Activated naive CD8-positive, alpha-beta T cell treated with anti-CD3 and anti-CD28 coated beads for 36 hours (primary cell): ENCODE measurements around the gene METAP2. TPM values are rescaled to one million over a fixed set of nuclear protein-coding genes. Genes with fewer than 3 reads are reported as not detected.
"Not testable (repeated sequence)": the region's sequence is repeated elsewhere in the genome, so short reads cannot be mapped to it uniquely, and the experiment has no call there.

ENCODE experiments used
- DNase-seq: peaks from one replicate; pipeline ENCODE4 v3.0.0; 2021
- H3K27ac Mint-ChIP-seq: one replicate; pipeline ENCODE4 v1.8.0; 2022; ENCODE audit warnings: mild to moderate bottlenecking, moderate library complexity, mixed read lengths
- H3K27me3 Mint-ChIP-seq: one replicate; pipeline ENCODE4 v1.8.0; 2022; ENCODE audit warnings: mild to moderate bottlenecking, mixed read lengths
- H3K36me3 Mint-ChIP-seq: one replicate; pipeline ENCODE4 v1.8.0; 2021; ENCODE audit warnings: mild to moderate bottlenecking, mixed read lengths
- H3K4me1 Mint-ChIP-seq: one replicate; pipeline ENCODE4 v1.8.0; 2021; ENCODE audit warnings: mixed read lengths
- H3K4me3 Mint-ChIP-seq: one replicate; pipeline ENCODE4 v1.8.0; 2022; ENCODE audit warnings: mild to moderate bottlenecking, moderate library complexity, mixed read lengths
- H3K9me3 Mint-ChIP-seq: one replicate; pipeline ENCODE4 v1.8.0; 2022; ENCODE audit warnings: mixed read lengths
- total RNA-seq, 2 experiments: library from RNA; stranded (reverse); gene quantifications; one replicate each; pipeline ENCODE4 v1.2.3, GENCODE V29; 2021

METAP2 gene
- total RNA-seq, 2 experiments from 2014 or later, result 149 to 168 TPM

DNA sequence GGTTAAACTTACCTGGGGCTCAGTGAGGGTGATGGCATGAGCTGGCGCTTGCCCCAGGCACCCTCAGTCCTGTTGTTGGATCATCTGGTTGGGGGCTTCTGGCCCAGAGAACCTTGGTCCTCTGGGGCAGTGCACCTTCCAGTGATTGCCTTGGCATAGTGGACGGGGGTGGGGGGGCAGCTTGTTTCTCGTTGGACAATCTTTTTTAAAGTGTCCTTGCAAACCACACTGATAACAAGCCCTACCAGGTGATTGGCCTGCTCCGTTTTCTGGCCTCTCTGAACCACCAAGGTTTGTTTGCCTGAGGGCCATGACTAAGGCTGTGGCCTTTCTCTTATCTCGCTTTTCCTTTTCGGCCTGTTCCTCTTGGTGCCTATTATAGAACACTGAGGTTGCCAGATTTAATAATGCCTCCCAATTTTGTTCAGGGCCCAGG, 19.2 kb upstream of the METAP2 start:
- not testable (repeated sequence) for H3K4me1 Mint-ChIP-seq, H3K36me3 Mint-ChIP-seq, H3K4me3 Mint-ChIP-seq, H3K27ac Mint-ChIP-seq, DNase-seq, H3K27me3 Mint-ChIP-seq
- H3K9me3 Mint-ChIP-seq, result peaks cover 18% of the 10 kb centered on the region

DNA sequence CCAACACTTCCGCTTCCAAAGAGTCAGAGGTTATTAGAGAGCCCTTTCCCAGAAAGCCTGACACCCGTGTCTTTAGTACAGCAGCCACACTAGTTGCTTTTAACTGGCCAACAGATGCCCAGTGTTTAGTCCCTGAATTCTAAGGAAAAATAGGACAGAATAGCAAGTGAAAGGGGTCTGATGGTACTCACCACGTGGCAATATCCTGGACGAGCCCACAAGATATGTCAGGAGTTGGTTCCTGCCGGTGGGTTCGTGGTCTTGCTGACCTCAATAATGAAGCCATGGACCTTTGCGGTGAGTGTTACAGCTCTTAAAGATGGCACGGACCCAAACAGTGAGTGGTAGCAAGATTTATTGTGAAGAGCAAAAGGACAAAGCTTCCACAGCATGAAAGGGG, 16.3 kb upstream of the METAP2 start:
- H3K36me3 Mint-ChIP-seq, H3K4me3 Mint-ChIP-seq, H3K27me3 Mint-ChIP-seq, H3K4me1 Mint-ChIP-seq, H3K27ac Mint-ChIP-seq, DNase-seq: not testable (repeated sequence)
- H3K9me3 Mint-ChIP-seq, result peaks cover 18% of the 10 kb centered on the region

DNA sequence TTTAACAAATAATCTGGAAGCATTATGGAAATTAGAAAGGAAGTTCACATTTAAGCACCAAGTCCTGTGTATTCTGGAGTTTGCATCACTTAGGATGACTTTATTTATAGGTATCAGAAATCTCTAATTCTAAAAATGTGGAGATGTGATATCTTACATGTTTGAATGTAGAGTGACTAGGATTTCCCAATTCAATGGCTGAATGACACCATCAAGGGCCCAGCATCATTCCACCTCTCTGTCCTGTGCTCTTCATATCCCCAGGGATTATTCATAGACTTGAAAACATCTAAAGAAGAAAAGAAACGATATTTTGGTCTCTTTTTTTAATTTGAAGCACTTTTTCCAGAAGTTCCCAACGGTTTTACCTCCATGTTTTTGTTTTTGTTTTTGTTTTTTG, 15.2 kb upstream of the METAP2 start:
- Mint-ChIP-seq H3K27ac (no peak overlapping the region), H3K4me3 (no peak overlapping the region), H3K27me3 (no peaks in the 10 kb centered on the region), H3K4me1 (no peaks in the 10 kb centered on the region), H3K9me3 (peaks cover 18% of the 10 kb centered on the region), H3K36me3 (peaks cover 8% of the 10 kb centered on the region)
- no peak for DNase-seq

DNA sequence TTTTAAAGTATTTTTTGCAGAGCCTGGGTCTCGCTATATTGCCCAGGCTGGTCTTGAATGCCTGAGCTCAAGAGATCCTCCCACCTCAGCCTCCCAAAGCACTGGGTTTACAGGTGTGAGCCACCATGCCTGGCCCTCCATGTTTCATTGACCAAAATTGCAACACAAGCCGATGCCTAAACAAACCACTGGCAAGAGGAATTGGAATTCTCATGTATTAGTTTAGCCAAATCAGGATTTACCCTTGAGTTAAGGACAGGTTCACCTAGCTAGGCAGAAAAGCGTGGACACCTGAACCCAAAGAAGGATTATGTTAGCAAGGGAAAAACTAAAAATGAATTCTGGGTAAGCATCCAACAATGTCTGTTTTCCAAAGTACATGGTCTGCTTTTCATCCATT, 14.6 kb upstream of the METAP2 start:
- H3K4me3 Mint-ChIP-seq, result no peak overlapping the region
- DNase-seq, result no peak
- no peak overlapping the region for H3K27ac Mint-ChIP-seq
- peaks cover 18% of the 10 kb centered on the region for H3K9me3 Mint-ChIP-seq
- no peaks in the 10 kb centered on the region for H3K4me1 Mint-ChIP-seq
- peaks cover 8% of the 10 kb centered on the region for H3K36me3 Mint-ChIP-seq
- no peaks in the 10 kb centered on the region for H3K27me3 Mint-ChIP-seq

DNA sequence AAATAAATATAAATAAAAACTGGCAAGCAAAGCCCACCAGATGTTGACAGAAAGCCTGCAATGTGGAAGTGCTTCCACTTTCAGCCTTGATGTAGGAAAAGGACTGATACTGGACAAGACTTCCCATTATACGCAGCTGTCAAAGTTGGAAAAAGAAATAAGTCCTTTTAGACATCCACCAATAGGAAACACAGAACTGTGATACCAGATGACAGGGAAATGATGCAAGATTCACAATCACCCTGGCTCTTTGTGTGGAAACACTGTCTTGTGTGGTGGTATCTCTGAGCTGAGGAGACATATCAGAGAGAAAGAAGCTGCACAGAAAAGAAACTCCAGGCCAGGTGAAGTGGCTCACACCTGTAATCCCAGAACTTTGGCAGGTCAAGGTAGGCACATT, 13.8 kb upstream of the METAP2 start:
- Mint-ChIP-seq H3K27me3 (no peaks in the 10 kb centered on the region), H3K36me3 (peaks cover 8% of the 10 kb centered on the region), H3K27ac (no peak overlapping the region), H3K4me1 (no peaks in the 10 kb centered on the region), H3K9me3 (peaks cover 18% of the 10 kb centered on the region), H3K4me3 (no peak overlapping the region)
- no peak for DNase-seq

DNA sequence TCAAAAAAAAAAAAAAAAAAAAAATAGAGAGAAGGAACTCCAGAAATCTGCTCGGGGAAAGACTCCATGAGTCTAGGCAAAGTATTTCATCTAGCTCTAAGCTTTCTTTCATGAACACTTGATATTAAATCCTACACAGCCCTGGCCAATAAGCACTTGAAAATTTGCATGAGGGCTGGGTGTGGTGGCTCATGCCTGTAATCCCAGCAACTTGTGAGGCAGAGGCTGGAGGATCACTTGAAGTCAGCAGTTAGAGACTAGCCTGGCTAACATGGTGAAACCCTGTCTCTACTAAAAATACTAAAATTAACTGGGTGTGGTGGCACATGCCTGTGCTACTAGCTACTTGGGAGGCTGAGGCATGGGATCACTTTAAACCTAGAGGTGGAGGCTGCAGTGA, 13.1 kb upstream of the METAP2 start:
- H3K4me1 Mint-ChIP-seq, result no peaks in the 10 kb centered on the region
- H3K27ac Mint-ChIP-seq, result no peak overlapping the region
- peaks cover 8% of the 10 kb centered on the region for H3K36me3 Mint-ChIP-seq
- H3K4me3 Mint-ChIP-seq, result no peak overlapping the region
- H3K27me3 Mint-ChIP-seq, result no peaks in the 10 kb centered on the region
- peaks cover 16% of the 10 kb centered on the region for H3K9me3 Mint-ChIP-seq
- DNase-seq, result no peak

DNA sequence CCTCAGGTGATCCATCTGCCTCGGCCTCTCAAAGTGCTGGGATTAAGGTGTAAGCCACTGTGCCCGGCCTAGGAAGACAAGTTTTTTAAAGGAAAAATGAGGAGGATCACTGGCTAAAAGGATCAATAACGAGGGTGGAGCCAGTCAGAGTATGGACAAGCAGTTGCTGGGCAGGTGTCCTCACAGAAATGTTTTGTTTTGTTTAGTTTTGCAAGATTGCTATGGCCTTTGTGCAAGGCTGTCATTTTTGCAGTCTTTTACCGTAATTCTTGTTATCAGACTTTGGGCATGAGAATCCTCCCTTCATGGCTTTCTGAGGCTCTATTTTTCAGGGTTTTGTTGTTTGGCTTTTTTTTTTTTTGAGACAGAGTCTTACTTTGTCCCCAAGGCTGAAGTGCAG, 11.9 kb upstream of the METAP2 start:
- Mint-ChIP-seq H3K36me3 (peaks cover 8% of the 10 kb centered on the region), H3K4me1 (no peaks in the 10 kb centered on the region)

DNA sequence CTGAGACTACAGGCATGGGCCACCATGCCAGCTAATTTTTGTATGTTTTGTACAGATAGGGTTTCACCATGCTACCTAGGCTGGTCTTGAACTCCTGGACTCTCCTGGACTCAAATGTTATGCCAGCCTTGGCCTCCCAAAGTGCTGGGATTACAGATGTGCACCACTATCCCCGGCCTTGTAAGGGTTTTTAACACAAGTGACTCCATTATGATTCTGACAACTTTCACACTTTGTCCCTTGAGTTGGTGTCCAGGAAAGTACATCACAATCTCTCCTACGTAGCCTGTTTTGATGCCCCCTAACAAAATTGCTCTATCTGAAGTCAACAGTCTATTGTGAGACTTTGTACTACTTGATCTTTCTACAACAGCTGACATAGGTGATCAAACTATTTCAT, 11.4 kb upstream of the METAP2 start:
- no peak overlapping the region for H3K4me3 Mint-ChIP-seq
- H3K4me1 Mint-ChIP-seq, result no peaks in the 10 kb centered on the region
- H3K27ac Mint-ChIP-seq, result no peak overlapping the region
- peaks cover 10% of the 10 kb centered on the region for H3K9me3 Mint-ChIP-seq
- H3K27me3 Mint-ChIP-seq, result no peaks in the 10 kb centered on the region
- DNase-seq, result no peak
- H3K36me3 Mint-ChIP-seq, result peaks cover 8% of the 10 kb centered on the region

More for the DNA sequence above, 11.9 kb upstream of the METAP2 start:
- Mint-ChIP-seq H3K27me3 (no peaks in the 10 kb centered on the region), H3K27ac (no peak overlapping the region), H3K9me3 (peaks cover 12% of the 10 kb centered on the region), H3K4me3 (no peak overlapping the region)
- DNase-seq, result no peak

DNA sequence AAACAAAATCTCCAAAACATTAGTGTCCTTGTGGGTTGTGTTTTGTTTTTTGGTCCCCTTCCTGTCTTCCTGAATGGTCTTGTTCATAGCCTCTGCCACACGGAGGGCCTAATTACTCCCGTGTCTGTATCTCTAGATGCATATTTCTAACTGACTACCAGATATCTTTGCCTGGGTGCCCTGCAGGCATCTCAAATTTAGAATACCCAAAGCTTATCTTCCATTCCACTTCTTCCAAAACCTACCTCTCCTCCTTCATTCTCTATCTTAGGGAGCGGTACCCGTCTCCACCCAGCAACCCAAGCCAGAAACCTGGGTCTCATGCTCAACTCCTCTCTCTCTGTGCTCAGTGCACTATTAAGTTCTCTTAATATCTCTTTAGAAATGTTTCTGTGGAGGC, 10.9 kb upstream of the METAP2 start:
- H3K9me3 Mint-ChIP-seq, result peaks cover 6% of the 10 kb centered on the region
- H3K36me3 Mint-ChIP-seq, result peaks cover 4% of the 10 kb centered on the region

DNA sequence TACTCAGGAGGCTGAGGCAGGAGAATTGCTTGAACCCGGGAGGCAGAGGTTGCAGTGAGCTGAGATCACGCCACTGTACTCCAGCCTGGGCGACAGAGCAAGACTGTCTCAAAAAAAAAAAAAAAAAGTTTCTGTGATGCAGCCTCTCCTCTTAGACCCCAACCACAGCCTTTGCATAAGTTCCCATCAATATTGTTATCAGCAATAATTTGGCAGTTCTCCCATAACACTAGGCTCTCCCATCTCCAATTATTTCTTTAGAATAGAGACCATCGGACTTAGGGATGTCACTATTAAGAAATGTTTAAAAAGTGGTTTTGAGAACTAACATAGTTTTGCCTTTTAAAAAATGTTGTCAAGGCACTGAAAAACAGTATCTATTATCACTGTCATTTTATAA, 10.2 kb upstream of the METAP2 start:
- not testable (repeated sequence) for DNase-seq, H3K4me1 Mint-ChIP-seq, H3K27ac Mint-ChIP-seq, H3K9me3 Mint-ChIP-seq, H3K36me3 Mint-ChIP-seq, H3K27me3 Mint-ChIP-seq, H3K4me3 Mint-ChIP-seq

More for the DNA sequence above, 10.9 kb upstream of the METAP2 start:
- Mint-ChIP-seq H3K4me3 (no peak overlapping the region), H3K4me1 (no peaks in the 10 kb centered on the region), H3K27ac (no peak overlapping the region), H3K27me3 (no peaks in the 10 kb centered on the region)
- no peak for DNase-seq

DNA sequence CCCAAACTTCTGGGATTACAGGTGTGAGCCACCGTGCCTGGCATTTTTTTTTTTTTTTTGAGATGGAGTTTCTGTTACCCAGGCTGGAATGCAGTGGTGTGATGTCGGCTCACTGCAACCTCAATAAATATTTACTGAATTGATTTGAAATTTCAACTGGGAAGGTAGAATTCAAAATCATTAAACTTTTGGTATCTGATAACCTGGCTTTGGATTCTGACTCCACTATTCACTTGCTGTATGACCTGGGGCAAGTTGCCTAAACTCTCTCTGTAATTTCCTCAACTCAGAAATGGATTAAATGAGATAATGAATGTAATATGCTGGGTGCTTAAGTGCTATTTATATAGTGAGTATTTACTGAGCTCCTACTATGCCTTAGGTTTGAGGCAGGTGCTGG, 8.7 kb upstream of the METAP2 start:
- no peaks in the 10 kb centered on the region for H3K36me3 Mint-ChIP-seq
- no peaks in the 10 kb centered on the region for H3K4me1 Mint-ChIP-seq
- no peak overlapping the region for H3K27ac Mint-ChIP-seq
- no peak for DNase-seq
- no peak overlapping the region for H3K4me3 Mint-ChIP-seq
- H3K9me3 Mint-ChIP-seq, result no peaks in the 10 kb centered on the region
- H3K27me3 Mint-ChIP-seq, result no peaks in the 10 kb centered on the region

DNA sequence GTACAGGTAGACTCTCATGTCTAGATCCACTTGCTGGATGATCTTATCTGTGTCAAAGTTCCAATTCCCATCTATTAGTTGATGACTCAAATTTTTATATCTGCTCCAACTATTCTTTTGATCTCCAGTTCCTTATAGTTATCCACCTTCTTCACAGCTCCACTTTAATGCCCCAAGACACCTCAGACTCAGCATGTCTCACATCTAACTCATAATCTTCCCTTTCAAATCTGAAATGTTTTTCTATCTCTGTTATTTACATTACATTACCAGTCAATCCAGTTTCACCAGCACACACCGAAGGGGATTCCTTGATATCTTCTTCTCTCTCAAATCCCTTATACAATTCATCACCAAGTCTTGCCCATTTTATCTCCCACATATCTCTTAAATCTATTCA, 3.7 kb upstream of the METAP2 start:
- H3K4me3 Mint-ChIP-seq, result no peak overlapping the region
- no peak overlapping the region for H3K27ac Mint-ChIP-seq
- no peaks in the 10 kb centered on the region for H3K27me3 Mint-ChIP-seq
- no peak for DNase-seq
- no peaks in the 10 kb centered on the region for H3K9me3 Mint-ChIP-seq
- H3K4me1 Mint-ChIP-seq, result peaks cover 11% of the 10 kb centered on the region
- peaks cover 10% of the 10 kb centered on the region for H3K36me3 Mint-ChIP-seq

DNA sequence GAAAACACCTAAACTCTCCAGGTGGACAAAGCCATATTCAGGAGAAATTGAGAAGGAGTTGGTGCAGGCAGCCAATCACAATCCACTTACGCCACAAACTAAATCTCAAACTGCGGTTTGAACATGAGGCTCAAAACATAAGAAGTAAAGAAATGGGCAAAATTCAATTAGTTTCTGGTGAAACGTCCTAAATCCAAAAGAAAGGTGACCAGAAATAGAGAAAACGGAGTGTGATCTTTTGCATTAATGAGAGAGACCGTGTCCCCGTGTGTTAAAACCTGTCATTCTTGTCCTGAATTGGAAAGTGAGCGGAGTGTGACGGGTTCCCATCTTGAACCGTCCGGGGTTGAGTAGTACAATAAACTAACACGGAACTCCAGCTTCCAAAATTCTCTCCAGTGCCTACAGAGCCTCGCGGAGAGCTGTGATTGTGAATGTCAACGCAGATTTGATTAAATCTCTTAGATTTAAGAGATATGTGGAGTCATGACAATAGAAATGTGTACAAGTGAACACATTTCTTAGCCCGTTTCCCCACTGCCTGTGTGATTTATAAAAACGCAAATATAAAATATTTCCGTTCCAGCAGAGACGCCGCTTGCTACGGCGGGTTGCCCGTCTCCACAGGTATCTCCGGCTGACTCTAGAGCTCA, 595 bp upstream of the METAP2 start:
- peaks cover 36% of the 10 kb centered on the region for H3K4me1 Mint-ChIP-seq
- H3K36me3 Mint-ChIP-seq, result peaks cover 39% of the 10 kb centered on the region
- H3K27me3 Mint-ChIP-seq, result no peaks in the 10 kb centered on the region
- DNase-seq, result peak; percentile 14
- no peaks in the 10 kb centered on the region for H3K9me3 Mint-ChIP-seq
- H3K27ac Mint-ChIP-seq, result peak overlapping the region; percentile 100
- H3K4me3 Mint-ChIP-seq, result peak overlapping the region; percentile 100

DNA sequence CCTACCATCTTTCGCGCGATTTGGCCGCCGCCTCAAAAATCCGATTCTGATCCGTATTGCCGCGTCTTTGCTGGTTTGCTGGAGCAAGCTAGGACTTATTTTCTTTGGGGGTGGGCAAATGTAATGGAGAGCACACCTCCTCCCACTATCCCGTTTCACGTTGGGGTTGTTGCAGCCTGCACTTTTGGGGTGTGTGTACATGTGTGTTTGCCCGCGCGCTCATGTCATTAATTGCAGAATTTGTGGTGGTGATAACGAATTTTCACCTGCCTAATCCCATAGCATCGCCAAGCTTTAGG, 657 bp downstream of the METAP2 start:
- no peaks in the 10 kb centered on the region for H3K27me3 Mint-ChIP-seq
- H3K4me1 Mint-ChIP-seq, result peaks cover 42% of the 10 kb centered on the region
- peaks cover 52% of the 10 kb centered on the region for H3K36me3 Mint-ChIP-seq
- H3K4me3 Mint-ChIP-seq, result peak overlapping the region; percentile 100
- peak; percentile 34 for DNase-seq
- H3K27ac Mint-ChIP-seq, result peak overlapping the region; percentile 100
- H3K9me3 Mint-ChIP-seq, result no peaks in the 10 kb centered on the region

DNA sequence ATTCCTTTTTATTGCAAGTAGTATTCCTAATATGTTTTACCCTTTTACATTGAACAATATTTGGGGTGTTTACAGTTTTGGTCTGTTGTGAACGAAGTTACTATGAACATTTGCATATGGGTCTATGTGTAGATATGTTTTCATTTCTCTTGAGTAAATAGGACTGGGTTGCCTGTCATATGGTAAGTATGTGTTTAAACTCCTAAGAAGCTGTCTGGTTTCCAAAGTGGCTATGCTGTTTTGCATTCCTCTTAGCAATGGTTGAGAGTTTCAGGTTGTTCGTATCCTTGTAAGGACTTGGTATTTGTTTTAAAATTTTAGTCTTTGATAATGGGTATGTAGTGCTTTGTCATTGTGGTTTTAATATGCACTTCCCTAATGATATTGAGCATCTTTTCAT, 6.3 kb downstream of the METAP2 start:
- peaks cover 73% of the 10 kb centered on the region for H3K36me3 Mint-ChIP-seq
- no peak for DNase-seq
- no peaks in the 10 kb centered on the region for H3K9me3 Mint-ChIP-seq
- H3K27me3 Mint-ChIP-seq, result no peaks in the 10 kb centered on the region
- no peak overlapping the region for H3K4me3 Mint-ChIP-seq
- peaks cover 60% of the 10 kb centered on the region for H3K4me1 Mint-ChIP-seq
- H3K27ac Mint-ChIP-seq, result peak overlapping the region; percentile 58

DNA sequence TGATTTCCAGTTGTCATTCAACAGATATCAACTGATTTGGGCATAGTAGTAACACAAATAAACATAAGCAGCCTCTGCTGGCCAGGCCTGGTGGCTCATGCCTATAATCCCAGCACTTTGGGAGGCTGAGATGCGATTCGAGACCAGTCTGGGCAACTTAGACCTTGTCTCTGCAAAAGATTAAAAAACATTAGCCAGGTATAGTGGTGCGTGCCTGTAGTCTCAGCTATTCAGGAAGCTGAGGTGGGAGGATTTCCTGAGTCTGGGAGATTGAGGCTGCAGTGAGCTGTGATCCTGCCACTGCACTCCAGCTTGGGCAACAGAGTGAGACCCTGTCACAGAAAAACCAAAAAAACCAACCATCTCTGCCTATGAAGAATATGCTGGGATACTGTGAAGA, 7.1 kb downstream of the METAP2 start:
- Mint-ChIP-seq H3K9me3 (no peaks in the 10 kb centered on the region), H3K4me3 (peak overlapping the region; percentile 7), H3K27me3 (no peaks in the 10 kb centered on the region), H3K36me3 (peaks cover 64% of the 10 kb centered on the region), H3K4me1 (peaks cover 52% of the 10 kb centered on the region), H3K27ac (peak overlapping the region; percentile 39)
- no peak for DNase-seq
